GM10266 (cell line): ENCODE data around the gene MIR17HG.
"Not testable (repeated sequence)": the region's sequence is repeated elsewhere in the genome, so short reads cannot be mapped to it uniquely, and the experiment has no call there.

Source experiments
- DNase-seq: peaks from one replicate; pipeline ENCODE4 v3.0.0; 2012; ENCODE audit errors: extremely low spot score
- CTCF ChIP-seq: IDR thresholded peaks from 2 replicates; pipeline ENCODE4 v1.5.1; 2012; ENCODE audit warnings: mild to moderate bottlenecking, low read depth; ENCODE audit not compliant: control insufficient read depth, insufficient read depth; ENCODE audit errors: missing control alignments

The MIR17HG gene

DNA sequence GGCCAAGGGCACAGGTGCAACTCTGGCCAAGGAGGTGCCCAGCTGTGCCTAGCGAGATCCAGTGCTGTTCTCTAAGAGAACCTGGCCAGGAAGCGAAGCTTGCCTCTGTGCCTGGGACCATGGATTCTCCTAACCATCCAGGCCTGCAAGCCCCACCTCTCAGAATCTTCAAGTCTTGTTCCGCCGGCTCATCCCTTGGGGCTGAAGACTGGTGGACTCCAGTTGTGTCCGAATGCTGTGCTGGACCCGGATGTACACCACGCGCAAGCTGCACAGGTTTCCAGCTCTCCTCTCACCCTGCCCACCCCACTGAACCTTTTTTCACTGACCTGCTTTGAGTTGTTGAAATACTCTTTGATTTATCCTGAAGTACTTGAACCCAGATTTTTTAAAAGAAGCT lies 27.5 kb upstream of the MIR17HG start:
- no peak for DNase-seq
- no peak for TF ChIP-seq CTCF

GRCh38 chr13:91320990-91321389 lies 26.5 kb upstream of the MIR17HG start:
- DNase-seq = not testable (repeated sequence)

DNA sequence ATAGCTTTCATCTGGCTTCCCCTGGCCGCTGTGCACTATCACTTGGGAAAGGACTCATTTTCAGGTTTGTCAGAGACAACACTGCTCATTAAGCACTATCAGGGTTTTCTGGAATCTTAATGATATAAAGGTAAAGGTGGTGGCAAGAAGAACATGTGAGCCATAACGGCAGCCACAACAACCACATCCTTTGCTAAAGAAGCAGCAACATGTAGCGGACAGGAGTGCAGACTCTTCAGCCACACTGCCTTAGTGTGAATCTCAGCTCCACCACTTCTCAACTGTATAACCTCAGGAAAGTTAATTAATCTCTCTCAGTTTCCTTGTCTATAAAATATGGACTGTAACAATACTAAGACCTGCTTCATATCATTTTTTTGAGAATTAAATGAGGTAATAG lies 24.1 kb upstream of the MIR17HG start:
- no peak for DNase-seq
- no peak for TF ChIP-seq CTCF

DNA sequence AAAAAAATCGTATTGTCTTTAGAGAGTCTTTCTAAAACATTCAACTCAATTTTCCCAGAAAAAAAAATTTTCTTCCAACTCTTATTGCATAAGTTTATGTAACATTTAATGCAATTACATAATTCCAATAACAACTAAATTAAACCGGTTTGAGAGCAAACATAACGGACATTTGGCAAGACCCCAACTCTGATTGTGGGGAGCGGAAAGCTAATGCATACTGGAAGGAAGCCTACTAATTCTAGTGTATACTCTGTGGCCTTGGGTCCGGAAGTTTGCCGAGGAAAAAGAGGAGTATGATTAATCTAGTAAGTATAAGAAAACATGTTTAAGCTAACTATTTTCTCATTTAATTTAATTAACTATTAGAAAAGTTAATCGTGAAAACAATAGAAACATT lies 21.3 kb upstream of the MIR17HG start:
- no peak for TF ChIP-seq CTCF
- no peak for DNase-seq

- TF ChIP-seq CTCF = no peak
- no peak for DNase-seq
These were observed 18.8 kb upstream of the MIR17HG start for GRCh38 chr13:91328726-91329125.

GRCh38 chr13:91329733-91330132 lies 17.8 kb upstream of the MIR17HG start:
- no peak for TF ChIP-seq CTCF
- no peak for DNase-seq

DNA sequence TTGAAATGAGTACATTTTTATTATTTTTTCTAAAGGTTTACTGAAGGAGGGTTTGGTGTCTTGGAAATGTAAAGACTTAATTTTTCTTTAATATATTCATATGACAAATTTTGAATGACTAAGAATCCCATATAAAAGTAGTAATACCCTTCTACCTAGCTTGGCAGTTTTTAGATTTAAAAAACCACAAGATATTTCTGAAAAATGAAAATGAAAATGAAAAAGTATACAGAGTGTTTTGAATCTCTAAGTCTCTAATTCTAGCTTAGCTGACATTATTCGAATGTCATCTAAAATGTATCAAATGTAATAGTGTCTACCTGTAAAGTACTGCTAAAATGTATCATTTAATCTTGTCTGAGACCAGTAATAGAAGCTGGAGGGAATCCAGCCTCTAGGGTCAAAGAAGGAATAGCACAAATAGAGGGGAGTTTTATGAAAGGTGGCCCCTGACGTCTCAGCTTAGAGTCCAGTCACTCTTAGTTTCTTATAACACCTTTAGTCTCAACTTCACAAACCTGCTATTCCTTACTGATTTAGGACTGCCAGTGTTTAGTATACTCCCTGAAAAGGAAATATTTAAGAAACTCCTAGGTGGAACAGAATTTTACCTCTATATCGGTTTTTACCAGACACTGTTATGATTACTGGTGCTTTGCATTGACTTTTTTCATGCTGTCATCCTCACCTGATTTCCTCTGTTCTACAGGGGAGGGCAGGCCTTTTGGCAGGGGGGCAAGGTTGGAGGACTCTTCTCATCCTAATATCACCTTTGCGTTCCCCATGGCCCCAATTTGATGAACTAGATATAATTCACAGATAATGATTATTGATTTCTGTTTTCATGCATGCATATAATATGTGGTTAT lies 16.2 kb upstream of the MIR17HG start:
- no peak for DNase-seq
- no peak for TF ChIP-seq CTCF
